Vagina (tissue), 2 donors: ENCODE measurements around the gene CELF6.

Source experiments
- POLR2A ChIP-seq, 2 donors: fragments of 450-650 bp; IDR thresholded peaks; one replicate each; pipeline ENCODE4 v1.6.1; 2017; ENCODE audit warnings: antibody characterized with exemption in 2 of 2, mild to moderate bottlenecking in 2 of 2, moderate library complexity in 2 of 2
- TF ChIP-seq, protein P1 (sequence below), 3 experiments: fragments of 450-650 bp in 2 of 3; fragments of 200-600 bp in 1 of 3; sonication (generic) in 1 of 3; IDR thresholded peaks; one replicate each; pipeline ENCODE4 v1.5.1; 2017 to 2019; ENCODE audit warnings: antibody characterized with exemption in 3 of 3, mild to moderate bottlenecking in 2 of 3, moderate library complexity in 2 of 3

DNA sequence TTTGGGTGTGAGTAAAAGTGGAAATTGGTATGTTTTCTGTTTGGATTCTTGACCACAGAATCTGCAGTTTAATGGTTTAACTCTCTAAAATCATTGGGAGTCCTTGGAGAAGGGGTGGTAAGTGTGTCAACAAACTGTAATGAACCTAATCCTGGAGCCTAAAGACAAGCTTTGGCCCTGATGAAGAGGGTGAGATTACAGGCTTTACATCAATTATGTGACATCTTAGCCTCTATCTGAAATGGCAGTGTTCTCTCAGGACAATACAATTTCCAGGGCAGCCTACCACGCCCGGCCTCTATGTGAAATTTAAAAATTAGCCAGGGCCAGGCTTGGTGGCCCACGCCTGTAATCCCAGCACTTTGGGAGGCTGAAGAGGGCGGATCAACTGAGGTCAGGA lies 84.7 kb downstream of the CELF6 start:
- TF ChIP-seq POLR2A (IDR thresholded peaks at IDR 0.05), result no peak
- TF ChIP-seq, protein P1, sequence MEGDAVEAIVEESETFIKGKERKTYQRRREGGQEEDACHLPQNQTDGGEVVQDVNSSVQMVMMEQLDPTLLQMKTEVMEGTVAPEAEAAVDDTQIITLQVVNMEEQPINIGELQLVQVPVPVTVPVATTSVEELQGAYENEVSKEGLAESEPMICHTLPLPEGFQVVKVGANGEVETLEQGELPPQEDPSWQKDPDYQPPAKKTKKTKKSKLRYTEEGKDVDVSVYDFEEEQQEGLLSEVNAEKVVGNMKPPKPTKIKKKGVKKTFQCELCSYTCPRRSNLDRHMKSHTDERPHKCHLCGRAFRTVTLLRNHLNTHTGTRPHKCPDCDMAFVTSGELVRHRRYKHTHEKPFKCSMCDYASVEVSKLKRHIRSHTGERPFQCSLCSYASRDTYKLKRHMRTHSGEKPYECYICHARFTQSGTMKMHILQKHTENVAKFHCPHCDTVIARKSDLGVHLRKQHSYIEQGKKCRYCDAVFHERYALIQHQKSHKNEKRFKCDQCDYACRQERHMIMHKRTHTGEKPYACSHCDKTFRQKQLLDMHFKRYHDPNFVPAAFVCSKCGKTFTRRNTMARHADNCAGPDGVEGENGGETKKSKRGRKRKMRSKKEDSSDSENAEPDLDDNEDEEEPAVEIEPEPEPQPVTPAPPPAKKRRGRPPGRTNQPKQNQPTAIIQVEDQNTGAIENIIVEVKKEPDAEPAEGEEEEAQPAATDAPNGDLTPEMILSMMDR (IDR thresholded peaks at IDR 0.05), result no peak
